NOMO-1 (cell line): Measurements from ENCODE around the gene HAPLN1.
A peak's percentile ranks its signal among the peaks of the same experiment; 100 is the strongest.

Experiments
- DNase-seq, 2 experiments: peaks; one replicate each; lab custom pipeline; 2025; ENCODE audit not compliant: unreplicated experiment in 2 of 2; lab: John Stamatoyannopoulos, UW

HAPLN1 gene

GRCh38 chr5:83718936-83719495 is 1.6 kb downstream of the HAPLN1 start:
- DNase-seq, result no peak

GRCh38 chr5:83718195-83718825 is 2.3 kb downstream of the HAPLN1 start:
- DNase-seq, result peak in 1 of 2 experiments; percentile 60

GRCh38 chr5:83715236-83716065 is 5.2 kb downstream of the HAPLN1 start:
- no peak for DNase-seq

- no peak for DNase-seq
Measured at GRCh38 chr5:83714810-83715209, 5.8 kb downstream of the HAPLN1 start.

GRCh38 chr5:83711982-83712601 is 8.6 kb downstream of the HAPLN1 start:
- peak in 1 of 2 experiments; percentile 9 for DNase-seq

- no peak for DNase-seq
Measured at GRCh38 chr5:83709973-83710372, 10.7 kb downstream of the HAPLN1 start.

GRCh38 chr5:83708170-83708569 is 12.5 kb downstream of the HAPLN1 start:
- DNase-seq, result no peak

GRCh38 chr5:83703059-83703458 is 17.6 kb downstream of the HAPLN1 start:
- DNase-seq, result no peak

- no peak for DNase-seq
Measured at GRCh38 chr5:83701886-83702285, 18.8 kb downstream of the HAPLN1 start.

GRCh38 chr5:83689881-83690280 is 30.8 kb downstream of the HAPLN1 start:
- DNase-seq, result no peak

GRCh38 chr5:83688281-83688680 is 32.4 kb downstream of the HAPLN1 start:
- DNase-seq, result no peak

- no peak for DNase-seq
Measured at GRCh38 chr5:83687124-83687619, 33.5 kb downstream of the HAPLN1 start.

GRCh38 chr5:83686251-83686650 is 34.4 kb downstream of the HAPLN1 start:
- DNase-seq, result no peak

GRCh38 chr5:83683836-83684235 is 36.8 kb downstream of the HAPLN1 start:
- DNase-seq, result no peak

- peak in 1 of 2 experiments; percentile 19 for DNase-seq
Measured at GRCh38 chr5:83672646-83673045, 48.0 kb downstream of the HAPLN1 start.

- DNase-seq, result no peak
Measured at GRCh38 chr5:83672158-83672557, 48.5 kb downstream of the HAPLN1 start.

GRCh38 chr5:83665631-83666030 is 55.0 kb downstream of the HAPLN1 start:
- no peak for DNase-seq

GRCh38 chr5:83662558-83662957 is 58.1 kb downstream of the HAPLN1 start:
- DNase-seq, result peak; percentile 80 to 98

- DNase-seq, result no peak
Measured at GRCh38 chr5:83657807-83658525, 62.7 kb downstream of the HAPLN1 start.

GRCh38 chr5:83654427-83654994 is 66.1 kb downstream of the HAPLN1 start:
- DNase-seq, result peak; percentile 21 to 50
